SHP77 treated with DMSO at 0.1 percent for 48 hours (cell line): ENCODE data around the gene DHODH.

Source experiments
- DNase-seq: peaks from one replicate; lab custom pipeline; 2025; lab: John Stamatoyannopoulos, UW

Gene DHODH

DNA sequence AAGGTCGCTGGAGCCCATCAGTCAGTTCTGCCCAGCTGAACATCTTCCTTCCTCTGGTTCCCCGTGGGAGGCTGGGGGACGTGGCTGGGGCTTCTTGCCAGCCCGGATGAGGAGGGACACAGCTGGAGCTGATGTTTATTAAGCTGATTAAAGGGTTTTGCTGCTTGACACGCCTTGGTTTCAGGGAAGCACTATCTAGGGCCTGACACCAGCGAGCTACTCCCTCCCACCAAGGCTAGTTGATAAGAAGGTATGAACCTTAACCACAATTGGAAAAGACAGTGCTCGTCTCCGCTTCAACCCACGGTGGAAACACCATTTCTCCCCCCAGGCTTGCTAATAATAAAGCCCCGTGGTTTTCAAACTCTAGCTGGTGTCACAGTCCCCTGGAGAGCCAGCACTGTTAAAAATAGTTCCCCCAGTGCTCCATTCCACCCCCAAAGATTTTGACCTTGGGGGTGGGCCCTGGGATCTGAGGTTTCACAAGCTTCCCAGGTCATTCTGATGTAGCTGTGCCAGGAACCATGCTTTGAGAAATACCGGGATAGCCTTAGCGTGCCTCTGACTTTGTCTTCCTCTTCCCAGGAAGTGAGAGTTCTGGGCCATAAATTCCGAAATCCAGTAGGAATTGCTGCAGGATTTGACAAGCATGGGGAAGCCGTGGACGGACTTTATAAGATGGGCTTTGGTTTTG, 5.5 kb downstream of the DHODH start:
- no peak for DNase-seq

DNA sequence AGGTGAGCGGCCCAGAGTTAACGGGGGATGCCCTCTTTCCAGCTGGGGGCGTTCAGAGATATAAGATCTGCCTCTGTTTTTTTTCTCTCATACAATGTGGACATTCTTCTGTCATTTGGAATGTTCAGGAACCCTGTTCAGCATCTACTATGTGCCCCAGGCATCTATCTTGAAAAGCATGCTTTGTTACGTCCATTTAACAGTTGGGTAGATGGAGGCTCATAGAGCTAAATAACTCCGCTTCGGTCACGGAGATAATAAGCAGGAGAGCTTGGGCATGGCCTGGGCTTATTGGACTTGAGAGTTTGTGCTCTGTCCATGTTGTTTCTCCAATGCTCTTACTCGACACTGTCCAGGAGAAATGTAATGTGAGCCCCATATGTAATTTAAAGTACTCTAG, 6.1 kb downstream of the DHODH start:
- no peak for DNase-seq

DNA sequence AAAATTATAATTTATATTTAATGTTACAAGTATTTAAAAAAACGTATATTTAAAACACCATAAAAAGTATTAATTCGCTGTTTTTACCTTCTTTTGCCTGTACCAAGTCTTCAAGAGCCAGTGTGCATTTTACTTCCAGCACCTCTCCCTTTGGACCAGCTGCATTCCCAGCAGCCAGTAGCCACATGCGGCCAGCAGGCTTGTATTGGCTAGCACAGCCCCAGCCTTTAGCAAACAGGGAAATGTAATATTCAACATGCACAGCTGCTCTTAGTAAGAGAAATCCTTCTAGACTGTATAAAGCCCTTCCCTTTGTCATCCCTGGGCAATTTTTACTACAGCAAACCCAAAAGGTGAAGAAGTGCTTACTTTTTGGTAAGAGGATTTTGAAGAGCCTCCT, 6.6 kb downstream of the DHODH start:
- DNase-seq, result no peak

DNA sequence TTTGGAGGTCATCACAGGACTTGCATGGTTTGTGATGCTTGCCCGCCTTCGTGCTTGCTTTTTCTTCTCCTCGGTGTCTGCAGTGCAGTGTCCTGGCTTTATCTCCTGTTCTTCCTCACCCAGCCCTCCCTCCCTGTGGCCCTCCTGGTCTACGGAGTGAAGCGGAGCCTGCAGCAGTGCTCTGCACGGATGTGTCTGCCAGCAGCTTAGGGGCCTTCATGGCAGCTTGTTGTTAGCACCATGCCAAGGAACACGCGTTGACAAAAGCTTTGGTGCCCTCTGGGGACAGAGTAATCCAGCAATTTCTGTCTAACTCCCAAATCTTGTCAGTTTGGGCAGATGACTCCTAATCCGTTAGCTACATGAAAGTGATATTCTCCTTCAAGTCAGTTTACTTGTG, 9.9 kb downstream of the DHODH start:
- DNase-seq, result no peak

DNA sequence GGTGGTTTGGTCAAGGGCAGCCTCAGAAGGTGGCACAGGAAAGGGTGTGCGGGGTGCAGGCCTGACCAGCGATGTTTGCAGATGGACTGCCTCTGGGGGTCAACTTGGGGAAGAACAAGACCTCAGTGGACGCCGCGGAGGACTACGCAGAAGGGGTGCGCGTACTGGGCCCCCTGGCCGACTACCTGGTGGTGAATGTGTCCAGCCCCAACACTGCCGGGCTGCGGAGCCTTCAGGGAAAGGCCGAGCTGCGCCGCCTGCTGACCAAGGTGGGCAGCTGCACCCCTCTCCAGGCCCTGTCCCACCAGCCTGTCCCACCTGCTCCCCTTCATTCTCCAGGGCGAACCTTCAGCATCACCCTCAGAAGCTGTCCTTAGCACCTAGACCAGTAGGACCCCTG, 12.5 kb downstream of the DHODH start:
- no peak for DNase-seq

DNA sequence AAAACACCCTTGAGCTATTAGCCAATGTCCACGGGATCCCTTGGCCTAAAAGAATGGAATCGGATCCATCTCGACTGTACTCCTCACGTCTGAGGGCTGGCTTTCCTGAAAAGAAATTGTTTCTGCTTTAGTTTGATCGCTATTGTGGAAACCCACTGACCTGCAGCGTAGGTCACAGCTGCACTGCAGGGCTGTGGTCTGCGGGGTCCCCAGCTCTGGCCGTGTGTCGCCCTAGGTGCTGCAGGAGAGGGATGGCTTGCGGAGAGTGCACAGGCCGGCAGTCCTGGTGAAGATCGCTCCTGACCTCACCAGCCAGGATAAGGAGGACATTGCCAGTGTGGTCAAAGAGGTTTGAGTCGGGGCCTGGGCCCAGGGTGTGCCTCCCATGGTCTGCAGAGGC, 13.6 kb downstream of the DHODH start:
- DNase-seq, result no peak

DNA sequence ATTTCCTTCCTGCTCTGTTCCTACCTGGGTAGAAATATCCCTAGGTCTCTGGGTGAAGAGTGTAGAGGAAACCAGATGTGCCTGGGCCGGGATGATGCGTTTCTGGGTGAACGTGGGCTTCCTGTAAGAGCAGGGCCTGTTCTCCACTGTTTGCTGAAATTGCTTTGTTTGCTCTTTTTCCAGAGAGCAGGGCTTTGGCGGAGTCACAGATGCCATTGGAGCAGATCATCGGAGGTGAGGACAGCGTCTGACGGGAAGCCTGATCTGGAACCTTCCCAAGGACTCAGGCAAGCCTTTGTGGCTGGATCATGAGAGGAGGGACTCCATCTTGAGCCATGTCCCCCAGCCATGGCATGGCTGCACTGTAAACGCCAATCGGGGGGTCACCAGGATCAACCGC, 15.4 kb downstream of the DHODH start:
- no peak for DNase-seq

DNA sequence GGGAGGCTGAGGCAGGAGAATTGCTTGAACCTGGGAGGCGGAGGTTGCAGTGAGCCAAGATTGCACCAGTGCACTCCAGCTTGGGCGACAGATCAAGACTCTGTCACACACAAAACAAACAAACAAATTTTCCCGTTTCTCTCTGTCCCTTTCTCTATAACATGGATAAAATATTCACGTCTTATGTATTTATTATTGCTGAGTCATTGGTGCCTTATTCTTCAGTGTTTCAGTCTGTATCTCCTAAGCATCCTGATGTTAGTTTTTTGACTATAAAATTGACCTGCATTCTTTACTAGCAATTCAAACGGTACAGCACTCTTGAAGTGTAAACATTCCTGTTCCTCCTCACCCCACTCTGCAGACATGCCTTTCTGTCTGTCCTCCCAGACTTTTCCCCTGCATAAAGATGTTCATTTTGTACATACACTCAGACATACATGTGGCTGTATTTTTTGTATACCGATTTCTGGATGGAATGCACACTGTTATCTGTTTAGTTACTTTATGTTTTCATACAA, 16.4 kb downstream of the DHODH start:
- DNase-seq, result no peak

DNA sequence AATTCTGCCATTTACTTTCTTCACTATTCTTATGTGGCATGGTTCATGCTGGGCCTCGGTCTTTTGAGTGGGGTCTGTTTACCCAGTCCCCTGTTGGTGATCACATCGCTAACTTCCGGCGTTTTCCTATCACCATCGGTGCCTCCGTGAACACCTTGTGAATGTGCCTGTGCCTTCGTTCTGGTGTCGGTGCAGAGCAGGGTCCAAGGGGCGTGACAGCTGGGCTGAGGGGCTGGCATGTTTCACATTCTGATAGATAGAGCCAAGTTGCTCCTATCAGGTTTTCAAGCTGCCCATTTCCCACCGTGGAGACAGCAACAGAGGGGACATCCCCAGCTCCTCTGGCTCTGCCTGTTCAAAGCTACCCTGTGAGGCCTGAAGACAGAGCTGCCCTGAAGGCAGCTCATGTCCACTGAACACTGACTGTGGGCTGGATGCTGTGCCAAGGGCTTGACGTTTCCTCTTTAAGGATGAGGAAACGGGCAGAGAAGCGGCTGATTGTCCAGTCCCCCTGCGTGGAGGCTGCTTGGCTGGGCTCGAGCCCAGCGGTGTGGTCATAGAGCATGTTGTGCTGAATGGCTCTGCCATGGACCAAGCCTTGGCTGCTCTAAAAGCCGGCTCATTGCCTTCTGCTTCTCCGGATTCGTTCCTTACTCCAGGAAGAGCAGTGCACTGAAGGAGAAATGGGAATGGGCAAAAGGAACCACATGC, 17.0 kb downstream of the DHODH start:
- no peak for DNase-seq

DNA sequence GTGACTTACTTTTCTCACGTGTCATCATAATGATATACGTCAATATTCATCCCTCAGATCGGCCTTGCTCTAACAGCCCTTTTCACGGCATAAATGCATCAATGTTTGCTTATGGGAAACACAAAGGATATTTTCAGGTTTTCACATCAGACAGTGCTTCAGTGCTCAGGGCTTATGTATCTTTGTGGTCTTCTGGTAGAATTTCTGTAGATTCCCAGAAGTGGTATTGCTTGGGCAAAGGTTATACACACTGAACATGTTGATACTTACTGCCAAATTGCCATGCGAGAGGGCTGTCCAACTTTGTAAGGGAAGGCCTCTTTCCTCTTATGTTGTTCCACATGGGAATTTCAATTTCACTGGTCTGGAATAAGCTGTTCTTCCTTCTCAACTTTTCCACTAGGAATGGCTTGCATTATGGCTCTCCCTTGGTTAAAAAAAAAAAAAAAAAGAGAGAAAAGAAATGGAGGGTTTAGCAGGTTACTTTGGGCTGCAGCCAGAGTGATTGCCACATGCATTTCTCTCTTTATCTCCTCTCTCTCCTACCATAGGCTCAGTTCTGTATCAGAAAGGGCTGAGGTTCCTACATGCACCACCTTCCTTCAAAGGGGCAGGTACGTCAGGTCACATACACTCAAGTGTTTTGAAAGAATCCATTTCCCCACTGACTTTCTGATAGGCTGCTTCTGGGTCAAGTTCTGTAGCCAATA, 19.3 kb downstream of the DHODH start:
- DNase-seq, result no peak

DNA sequence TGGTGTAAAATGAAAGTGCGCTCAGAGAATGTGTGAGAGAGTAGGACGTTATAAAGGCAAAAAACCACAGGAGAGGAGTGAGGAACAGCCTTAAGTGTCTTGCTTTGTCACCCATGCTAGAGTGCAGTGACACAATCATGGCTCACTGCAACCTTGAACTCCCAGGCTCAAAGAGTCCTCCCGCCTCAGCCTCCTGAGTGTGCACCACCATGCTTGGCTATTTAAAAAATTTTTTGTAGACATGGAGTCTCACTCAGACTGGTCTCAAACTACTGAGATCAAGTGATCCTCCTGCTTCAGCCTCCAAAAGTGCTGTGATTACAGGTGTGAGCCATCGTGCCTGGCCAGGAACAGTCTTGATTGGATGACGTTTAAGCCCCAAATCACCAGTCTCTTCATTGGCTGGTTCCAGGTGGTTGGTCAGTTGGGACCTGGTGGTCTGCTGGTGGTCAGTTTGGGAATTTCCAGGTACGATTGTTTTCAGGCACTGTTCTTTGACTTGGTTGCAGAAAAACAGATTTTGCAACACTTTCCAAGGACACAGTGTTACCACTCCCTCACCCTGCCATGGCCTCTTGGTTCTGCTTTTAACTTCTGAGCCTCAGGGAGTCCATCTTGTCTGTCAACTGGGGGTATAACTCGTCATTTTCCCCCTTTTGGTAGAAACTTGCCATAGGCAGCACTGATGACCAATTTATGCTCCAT, 21.2 kb downstream of the DHODH start:
- no peak for DNase-seq

DNA sequence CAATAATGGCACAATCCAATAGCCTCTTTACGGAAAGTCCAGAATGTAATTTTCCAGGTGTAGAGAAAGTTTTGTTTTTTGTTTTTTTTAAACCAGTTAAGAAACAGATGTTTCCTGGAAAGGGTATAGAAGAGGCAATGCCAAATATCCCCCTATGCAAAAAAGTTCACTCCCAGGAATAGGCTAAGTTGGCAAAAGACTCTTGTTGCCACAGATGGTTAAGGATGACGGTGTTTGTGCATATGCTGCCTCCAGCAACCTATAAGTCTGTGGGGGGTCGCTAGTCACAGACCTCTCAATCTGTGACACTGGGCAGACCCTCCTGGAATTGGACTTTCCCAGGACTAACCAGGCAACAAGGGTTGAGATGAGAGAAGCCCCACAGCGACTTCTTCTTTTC, 24.9 kb downstream of the DHODH start:
- no peak for DNase-seq

DNA sequence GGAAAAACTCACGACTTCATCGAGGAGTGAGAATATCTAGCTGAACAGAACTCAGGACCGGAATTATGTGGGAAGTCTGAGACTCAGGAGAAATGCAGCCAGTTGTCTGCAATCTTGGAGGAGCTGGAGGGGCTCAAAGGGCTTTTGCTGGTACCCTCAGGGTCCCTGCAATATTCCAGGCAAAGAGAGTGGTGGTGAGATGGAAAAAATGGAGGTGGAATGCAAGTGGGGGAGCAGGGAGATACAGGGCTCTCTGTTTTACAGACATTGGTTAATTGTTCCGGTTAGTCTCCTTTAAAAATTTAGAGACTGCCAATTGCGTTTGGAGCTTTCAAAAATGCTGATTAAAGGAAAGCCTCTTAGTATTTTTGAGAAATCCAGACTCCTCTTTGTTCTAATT, 27.6 kb downstream of the DHODH start:
- no peak for DNase-seq

DNA sequence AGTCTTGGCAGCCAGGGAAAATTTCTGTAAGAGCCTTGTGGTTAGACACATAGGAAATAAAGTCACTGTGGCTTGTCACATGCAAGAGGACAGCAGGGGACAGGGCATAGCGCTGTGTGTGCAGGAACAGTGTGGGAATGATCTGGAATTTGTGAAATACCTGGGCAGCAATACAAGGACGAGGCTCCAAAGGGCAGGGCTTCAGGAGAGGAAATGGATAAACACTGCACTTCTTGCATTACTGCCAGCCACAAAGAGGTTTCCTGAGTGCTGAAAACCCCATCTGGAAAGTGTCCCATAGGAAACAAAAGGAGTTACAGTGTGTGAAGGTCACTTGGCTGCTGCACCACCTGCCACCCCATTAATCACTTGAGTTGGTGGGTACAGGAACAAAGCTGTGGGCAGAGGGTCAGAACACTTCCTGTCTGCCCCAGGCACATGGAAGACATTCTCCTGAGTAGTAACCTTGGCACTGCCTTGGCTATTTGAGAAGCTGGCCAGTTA, 33.7 kb downstream of the DHODH start:
- no peak for DNase-seq

DNA sequence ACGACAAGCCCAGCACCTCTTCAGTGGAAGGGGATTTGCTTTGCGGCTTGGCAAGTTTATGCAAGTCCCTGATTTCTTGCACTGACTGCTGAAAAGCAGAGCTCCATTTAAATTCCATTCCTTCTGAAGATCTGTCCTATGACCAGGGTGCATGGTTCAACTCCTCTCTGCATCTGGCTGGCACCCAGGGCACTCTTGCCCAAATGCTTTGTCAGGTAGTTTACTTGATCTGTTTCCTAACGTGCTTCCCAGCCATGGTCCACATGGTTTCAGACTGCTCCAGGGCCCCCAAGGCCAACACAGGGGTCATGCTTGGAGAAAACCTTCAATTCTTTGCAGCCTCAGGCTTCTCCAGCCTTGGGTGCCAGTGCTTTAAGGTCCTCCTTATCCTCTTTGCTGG, 34.5 kb downstream of the DHODH start:
- no peak for DNase-seq

DNA sequence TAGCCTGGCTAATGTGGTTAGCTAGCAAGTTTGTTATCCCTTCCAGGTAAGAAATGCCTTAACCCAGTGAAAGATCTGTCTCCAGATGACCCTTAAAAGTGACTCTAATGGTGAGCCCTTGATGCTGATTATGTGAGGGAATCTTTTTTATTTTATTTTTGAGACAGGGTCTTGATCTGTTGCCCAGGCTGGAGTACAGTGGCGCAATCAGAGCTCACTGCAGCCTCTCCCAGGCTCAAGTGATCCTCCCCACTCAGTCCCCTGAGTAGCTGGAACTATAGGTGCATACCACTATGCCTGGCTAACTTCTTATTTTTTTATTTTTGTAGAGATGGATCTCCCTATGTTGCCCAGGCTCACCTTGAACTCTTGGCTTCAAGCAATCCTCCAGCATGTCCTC, 35.0 kb downstream of the DHODH start:
- no peak for DNase-seq

DNA sequence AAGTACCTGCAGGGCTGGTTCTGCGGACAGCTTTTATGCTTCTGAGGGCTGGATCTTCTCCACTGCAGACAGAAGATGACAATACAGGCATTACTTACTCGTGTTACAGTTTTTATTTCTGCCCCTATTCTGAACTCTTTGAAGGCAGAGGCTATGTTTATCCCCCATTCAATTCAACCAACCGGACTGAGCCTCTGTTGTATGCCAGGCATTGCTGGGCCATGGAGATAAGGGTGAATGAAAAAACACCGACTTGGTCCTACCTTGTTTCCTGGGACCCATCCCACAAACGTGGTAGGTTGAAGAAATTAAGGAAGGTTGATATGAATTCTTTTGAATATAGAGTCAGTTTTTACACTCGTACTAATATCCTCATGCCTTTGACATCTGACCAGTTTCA, 35.8 kb downstream of the DHODH start:
- DNase-seq, result no peak

DNA sequence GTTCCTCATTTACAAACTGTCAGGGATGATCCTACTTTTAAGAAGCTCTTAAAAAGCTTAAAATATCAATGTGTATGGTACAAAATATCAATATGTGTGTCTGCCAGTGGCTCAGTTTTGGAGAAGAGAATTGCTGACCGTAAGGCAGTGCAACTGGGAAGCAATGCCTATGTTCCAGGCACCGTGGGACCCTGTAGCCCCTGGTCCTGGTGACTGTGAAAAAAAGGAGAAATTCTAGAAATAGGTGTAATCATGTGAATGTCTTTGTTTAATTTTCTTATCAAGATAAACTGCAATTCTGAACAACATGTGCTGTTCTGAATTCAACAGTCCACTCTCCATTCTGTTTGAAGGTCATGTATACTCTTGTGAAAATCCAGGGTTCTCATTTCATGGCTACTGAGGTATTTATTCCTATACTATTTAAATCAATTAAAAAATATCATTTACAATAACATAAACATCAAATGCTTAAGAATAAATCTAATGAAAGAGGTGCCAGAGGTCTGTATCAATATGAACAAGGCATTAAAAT, 36.3 kb downstream of the DHODH start:
- no peak for DNase-seq

DNA sequence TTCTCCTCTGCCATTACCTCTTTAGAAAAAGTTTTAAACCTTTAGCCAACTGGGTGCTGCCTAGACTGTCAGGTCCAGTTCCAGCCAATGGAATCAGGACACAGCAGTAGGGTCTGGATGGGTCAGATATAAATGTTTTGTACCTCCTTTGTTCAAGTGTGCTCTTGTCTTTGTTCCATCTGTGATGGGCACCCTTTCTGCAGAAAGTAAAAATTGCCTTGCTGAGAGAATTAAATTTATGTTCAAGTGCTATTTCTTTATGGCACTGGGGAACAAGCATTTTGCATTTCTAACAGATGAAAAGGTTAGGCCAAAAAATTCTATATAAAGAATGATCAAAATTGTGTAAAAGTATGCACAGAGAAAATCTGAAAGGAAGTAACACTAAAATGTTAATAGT, 40.6 kb downstream of the DHODH start:
- no peak for DNase-seq

DNA sequence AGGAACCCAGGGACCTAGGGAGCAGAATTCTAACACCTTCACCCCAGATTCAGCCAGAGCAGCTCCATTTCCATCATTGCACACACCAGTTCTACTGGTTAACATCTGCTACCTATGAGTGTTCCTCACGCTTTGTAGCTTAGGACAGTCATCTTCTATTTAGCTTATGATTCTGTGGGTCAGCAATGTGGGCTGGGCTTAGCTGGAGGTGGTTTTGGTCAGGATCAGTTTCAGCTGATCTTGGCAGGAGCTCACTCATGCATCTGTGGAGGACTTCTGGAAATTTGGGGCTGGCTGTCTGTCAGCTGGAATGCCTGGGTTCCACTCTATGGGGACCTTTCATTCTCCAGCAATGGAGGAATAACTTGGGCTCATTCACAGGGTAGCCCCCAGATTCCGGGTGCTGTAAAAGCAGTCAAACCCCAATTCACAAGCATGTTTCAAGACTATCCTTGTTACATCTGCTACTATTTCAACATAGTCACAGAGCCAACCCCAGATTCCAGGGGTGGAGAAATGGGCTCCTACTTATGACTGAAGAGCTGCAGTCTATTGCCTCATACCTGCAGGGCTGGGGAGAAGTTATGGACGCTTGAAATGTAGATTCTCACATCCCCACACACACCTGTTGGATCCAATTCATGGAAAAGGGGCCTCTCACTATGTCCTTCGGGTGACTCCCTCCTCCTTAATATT, 42.4 kb downstream of the DHODH start:
- DNase-seq, result no peak

DNA sequence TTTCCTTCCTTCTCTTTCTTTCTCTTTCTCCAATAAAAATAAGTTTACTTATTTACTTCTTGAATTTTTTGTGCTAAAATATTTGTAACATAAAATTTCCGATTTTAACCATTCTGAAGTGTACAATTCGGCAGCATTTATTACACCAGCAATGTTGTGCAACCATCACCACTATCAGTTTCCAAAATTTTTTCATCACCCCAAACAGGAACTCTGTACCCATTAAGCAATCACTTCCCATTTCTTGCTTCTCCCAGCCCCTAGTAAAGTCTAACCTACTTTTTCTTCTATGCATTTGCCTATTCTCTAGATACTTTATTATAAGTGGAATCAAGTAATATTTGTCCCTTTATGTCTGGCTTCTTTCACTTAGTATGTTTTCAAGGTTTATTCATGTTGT, 43.3 kb downstream of the DHODH start:
- DNase-seq, result no peak
